SK-N-SH (cell line): Measurements from ENCODE around the gene MTFP1. TPM values are rescaled to one million over a fixed set of nuclear protein-coding genes. Genes with fewer than 3 reads are reported as not detected.
"Not testable (repeated sequence)": the region's sequence is repeated elsewhere in the genome, so short reads cannot be mapped to it uniquely, and the experiment has no call there.

Experiments
- CTCF ChIA-PET: fragments of 300-600, 350-600 bp; formaldehyde crosslinking; extraction: SDS; loops from one replicate; lab custom pipeline; 2021; lab: Yijun Ruan, JAX
- POLR2A ChIA-PET: fragments of 350-600 bp; sonication (Branson Sonifier 250); formaldehyde crosslinking; extraction: SDS; loops from one replicate; lab custom pipeline; 2020; ENCODE audit warnings: antibody characterized with exemption, inconsistent platforms; lab: Yijun Ruan, JAX
- DNase-seq: peaks from one replicate; pipeline ENCODE4 v3.0.0; 2012
- H2AFZ ChIP-seq: fragments of 200-600 bp; sonication (generic); 2 replicates; pipeline ENCODE4 v1.8.1; 2016; ENCODE audit warnings: antibody characterized with exemption, mild to moderate bottlenecking, low read depth
- H3F3A ChIP-seq: fragments of 200-600 bp; sonication (generic); replicated peaks from 2 replicates; pipeline ENCODE3; 2016; ENCODE audit warnings: antibody characterized with exemption, mild to moderate bottlenecking; ENCODE audit not compliant: insufficient read depth
- H3K27ac ChIP-seq, 2 experiments: fragments of 200-500 bp in 1 of 2; fragments of 200-600 bp in 1 of 2; sonication (Bioruptor generic) in 1 of 2; sonication (generic), shearing (Covaris generic) in 1 of 2; 2 replicates each; pipeline versions ENCODE4 v1.5.1 to v1.6.1; 2014 to 2016; ENCODE audit warnings: low read depth in 2 of 2, inconsistent platforms in 1 of 2, low read length in 1 of 2, mild to moderate bottlenecking in 1 of 2, mixed read lengths in 1 of 2
- H3K27me3 ChIP-seq: fragments of 200-600 bp; sonication (generic), shearing (Covaris generic); 2 replicates; pipeline ENCODE4 v1.6.1; 2016; ENCODE audit warnings: mixed run types; ENCODE audit not compliant: insufficient read depth
- H3K36me3 ChIP-seq, 2 experiments: fragments of 200-500 bp in 1 of 2; fragments of 200-600 bp in 1 of 2; sonication (Bioruptor generic) in 1 of 2; sonication (generic) in 1 of 2; replicated peaks in 1 of 2; 2 replicates each; pipeline versions ENCODE3 to v1.5.1; 2014 to 2016; ENCODE audit warnings: low read length in 1 of 2, mild to moderate bottlenecking in 1 of 2; ENCODE audit not compliant: insufficient read depth in 2 of 2, control insufficient read depth in 1 of 2
- H3K4me1 ChIP-seq, 2 experiments: fragments of 200-500 bp in 1 of 2; fragments of 200-600 bp in 1 of 2; sonication (Bioruptor generic) in 1 of 2; sonication (generic), shearing (Covaris generic) in 1 of 2; 2 replicates each; pipeline versions ENCODE4 v1.5.1 to v1.6.1; 2014 to 2016; ENCODE audit warnings: low read depth in 1 of 2, low read length in 1 of 2, mixed run types in 1 of 2; ENCODE audit not compliant: insufficient read depth in 2 of 2, control insufficient read depth in 1 of 2
- H3K4me2 ChIP-seq: fragments of 200-600 bp; sonication (generic), shearing (Covaris generic); 2 replicates; pipeline ENCODE4 v1.6.1; 2017; ENCODE audit warnings: mixed run types
- H3K4me3 ChIP-seq, 2 experiments: fragments of 200-500 bp in 1 of 2; fragments of 200-600 bp in 1 of 2; sonication (Bioruptor generic) in 1 of 2; sonication (generic), shearing (Covaris generic) in 1 of 2; 2 replicates each; pipeline versions ENCODE4 v1.5.1 to v1.8.1; 2014 to 2016; ENCODE audit warnings: low read depth in 2 of 2, inconsistent platforms in 1 of 2, low read length in 1 of 2, mild to moderate bottlenecking in 1 of 2, mixed read lengths in 1 of 2, moderate library complexity in 1 of 2
- H3K79me2 ChIP-seq: fragments of 200-600 bp; sonication (generic); 2 replicates; pipeline ENCODE4 v1.8.1; 2017; ENCODE audit warnings: mild to moderate bottlenecking; ENCODE audit not compliant: insufficient read depth
- H3K9ac ChIP-seq: fragments of 200-600 bp; sonication (generic); 2 replicates; pipeline ENCODE4 v1.6.1; 2017; ENCODE audit warnings: mixed run types
- H3K9me2 ChIP-seq: fragments of 200-600 bp; sonication (generic); 2 replicates; pipeline ENCODE4 v1.6.1; 2017; ENCODE audit warnings: mixed run types
- H3K9me3 ChIP-seq: fragments of 200-600 bp; sonication (generic); 2 replicates; pipeline ENCODE4 v1.6.1; 2017; ENCODE audit warnings: mixed run types, mild to moderate bottlenecking, moderate library complexity
- H4K20me1 ChIP-seq: fragments of 200-600 bp; sonication (generic); 2 replicates; pipeline ENCODE4 v1.6.1; 2017; ENCODE audit warnings: mild to moderate bottlenecking, mixed run types; ENCODE audit not compliant: insufficient read depth
- FOSL2 ChIP-seq: IDR thresholded peaks from 2 replicates; pipeline ENCODE4 v1.4.0; 2012; ENCODE audit warnings: low read depth, mild to moderate bottlenecking, moderate library complexity, borderline replicate concordance
- FOXJ3 ChIP-seq: sonication (generic); formaldehyde crosslinking; IDR thresholded peaks from 2 replicates; pipeline ENCODE4 v1.5.1; 2020; ENCODE audit warnings: mild to moderate bottlenecking, missing genetic modification reagents
- MEF2A ChIP-seq: IDR thresholded peaks from 2 replicates; pipeline ENCODE4 v1.4.0; 2012; ENCODE audit warnings: low read depth, borderline replicate concordance
- MXI1 ChIP-seq: IDR thresholded peaks from 2 replicates; pipeline ENCODE4 v1.6.1; 2012; ENCODE audit warnings: mild to moderate bottlenecking, low read depth, low read length, improper control_type of control experiment
- RCOR1 ChIP-seq: fragments of 150-350 bp; IDR thresholded peaks from 2 replicates; pipeline ENCODE4 v1.6.1; 2017; ENCODE audit warnings: antibody characterized with exemption, low read length
- RFX5 ChIP-seq: IDR thresholded peaks from 2 replicates; pipeline ENCODE4 v1.6.1; 2012; ENCODE audit warnings: mild to moderate bottlenecking, improper control_type of control experiment, low read length
- SIN3A ChIP-seq: IDR thresholded peaks from 2 replicates; pipeline ENCODE4 v1.6.1; 2012; ENCODE audit warnings: low read depth, mild to moderate bottlenecking, low read length, moderate library complexity, borderline replicate concordance
- SMC3 ChIP-seq: IDR thresholded peaks from 2 replicates; pipeline ENCODE4 v1.6.1; 2012; ENCODE audit warnings: low read depth, low read length, improper control_type of control experiment
- TAF1 ChIP-seq: IDR thresholded peaks from 2 replicates; pipeline ENCODE4 v1.6.1; 2012; ENCODE audit warnings: low read depth, mild to moderate bottlenecking, low read length, moderate library complexity, borderline replicate concordance
- YY1 ChIP-seq: IDR thresholded peaks from 2 replicates; pipeline ENCODE4 v1.4.0; 2012; ENCODE audit warnings: low read depth, mild to moderate bottlenecking
- WGBS: methylation state at CpG from one replicate; pipeline ENCODE4 v1.1.6; 2017; ENCODE audit warnings: low lambda C conversion rate; 5-methylcytosine and 5-hydroxymethylcytosine counted together
- polyA plus RNA-seq, 3 experiments: library from polyadenylated mRNA; depleted of rRNA; stranded (reverse); fragments of >200 nt; gene quantifications; 2 replicates each; pipeline ENCODE4 v1.2.3, GENCODE V29; 2012
- TF ChIP-seq, protein P1 (sequence below): IDR thresholded peaks from 2 replicates; pipeline ENCODE4 v1.6.1; 2012; ENCODE audit warnings: mild to moderate bottlenecking, low read depth, low read length, moderate library complexity
- TF ChIP-seq, protein P2 (sequence below): IDR thresholded peaks from 2 replicates; pipeline ENCODE4 v1.4.0; 2012; ENCODE audit warnings: low read depth, borderline replicate concordance
- TF ChIP-seq, protein P3 (sequence below): fragments of 200-600 bp; sonication (generic); IDR thresholded peaks from 2 replicates; pipeline ENCODE4 v1.6.1; 2017; ENCODE audit warnings: antibody characterized with exemption, mild to moderate bottlenecking, moderate library complexity

The MTFP1 gene
- polyA plus RNA-seq, 1 of the 3 experiments (the other 2 are of a cell fraction): 18.9 TPM

DNA sequence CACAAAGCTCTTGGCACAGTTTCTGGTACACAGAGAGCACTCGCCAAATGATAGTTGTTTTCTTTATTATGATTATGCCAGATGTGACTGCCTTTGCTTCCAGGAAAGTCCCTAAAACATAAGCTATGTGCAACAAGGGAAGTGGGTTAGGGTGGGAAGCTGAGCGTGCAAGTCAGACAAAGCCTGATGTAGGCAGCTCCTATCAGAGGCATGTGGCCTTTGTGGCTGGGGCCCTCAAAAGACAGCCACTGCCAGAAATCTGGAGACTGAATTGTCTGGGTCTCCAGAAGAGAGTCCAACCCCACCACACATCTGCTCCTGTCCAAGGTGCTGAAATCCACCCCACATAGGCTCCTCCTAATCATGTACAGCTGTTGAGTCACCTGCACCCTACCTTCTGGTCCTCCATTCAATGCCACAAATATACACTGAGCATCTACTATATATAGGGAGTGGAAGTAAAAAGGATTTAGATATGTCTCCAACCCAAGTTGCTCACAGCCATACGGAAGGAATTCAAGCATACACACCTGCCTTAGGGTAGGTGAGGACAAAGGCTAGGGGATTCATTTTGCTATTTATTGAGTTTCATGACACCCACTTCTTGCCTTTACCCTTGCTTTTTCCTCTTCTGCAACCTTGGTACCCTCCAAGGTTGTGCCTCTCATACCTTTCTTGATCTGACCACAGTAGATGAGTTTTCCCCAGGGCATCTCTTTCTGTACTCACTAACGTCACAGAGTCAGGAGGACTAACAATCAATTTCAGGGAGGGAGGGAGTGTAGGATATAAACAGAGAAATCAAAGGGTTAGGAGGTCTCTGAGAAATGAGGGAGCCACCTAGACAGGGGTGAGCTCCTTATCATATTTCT is 33.8 kb downstream of the MTFP1 start:
- Histone ChIP-seq H3K9me2 (no peaks in the 10 kb centered on the region), H3K4me1 (no peaks in the 10 kb centered on the region), H3F3A (no peaks in the 10 kb centered on the region), H3K79me2 (no peaks in the 10 kb centered on the region), H3K27me3 (no peaks in the 10 kb centered on the region), H2AFZ (no peak overlapping the region), H3K27ac (no peak overlapping the region), H4K20me1 (no peaks in the 10 kb centered on the region), H3K4me2 (no peak overlapping the region), H3K36me3 (no peaks in the 10 kb centered on the region), H3K9me3 (no peaks in the 10 kb centered on the region), H3K9ac (no peak overlapping the region), H3K4me3 (no peak overlapping the region)
- TF ChIP-seq MEF2A (no peak), SIN3A (no peak), MXI1 (no peak), FOSL2 (no peak)
- TF ChIP-seq, protein P1, sequence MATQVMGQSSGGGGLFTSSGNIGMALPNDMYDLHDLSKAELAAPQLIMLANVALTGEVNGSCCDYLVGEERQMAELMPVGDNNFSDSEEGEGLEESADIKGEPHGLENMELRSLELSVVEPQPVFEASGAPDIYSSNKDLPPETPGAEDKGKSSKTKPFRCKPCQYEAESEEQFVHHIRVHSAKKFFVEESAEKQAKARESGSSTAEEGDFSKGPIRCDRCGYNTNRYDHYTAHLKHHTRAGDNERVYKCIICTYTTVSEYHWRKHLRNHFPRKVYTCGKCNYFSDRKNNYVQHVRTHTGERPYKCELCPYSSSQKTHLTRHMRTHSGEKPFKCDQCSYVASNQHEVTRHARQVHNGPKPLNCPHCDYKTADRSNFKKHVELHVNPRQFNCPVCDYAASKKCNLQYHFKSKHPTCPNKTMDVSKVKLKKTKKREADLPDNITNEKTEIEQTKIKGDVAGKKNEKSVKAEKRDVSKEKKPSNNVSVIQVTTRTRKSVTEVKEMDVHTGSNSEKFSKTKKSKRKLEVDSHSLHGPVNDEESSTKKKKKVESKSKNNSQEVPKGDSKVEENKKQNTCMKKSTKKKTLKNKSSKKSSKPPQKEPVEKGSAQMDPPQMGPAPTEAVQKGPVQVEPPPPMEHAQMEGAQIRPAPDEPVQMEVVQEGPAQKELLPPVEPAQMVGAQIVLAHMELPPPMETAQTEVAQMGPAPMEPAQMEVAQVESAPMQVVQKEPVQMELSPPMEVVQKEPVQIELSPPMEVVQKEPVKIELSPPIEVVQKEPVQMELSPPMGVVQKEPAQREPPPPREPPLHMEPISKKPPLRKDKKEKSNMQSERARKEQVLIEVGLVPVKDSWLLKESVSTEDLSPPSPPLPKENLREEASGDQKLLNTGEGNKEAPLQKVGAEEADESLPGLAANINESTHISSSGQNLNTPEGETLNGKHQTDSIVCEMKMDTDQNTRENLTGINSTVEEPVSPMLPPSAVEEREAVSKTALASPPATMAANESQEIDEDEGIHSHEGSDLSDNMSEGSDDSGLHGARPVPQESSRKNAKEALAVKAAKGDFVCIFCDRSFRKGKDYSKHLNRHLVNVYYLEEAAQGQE: peak; percentile 95
- 65% methylated on average over 3 of the region's 4 CpGs for WGBS
- ChIA-PET POLR2A (no interaction called here), CTCF (interaction anchor here (1.5 to 1.7 kb wide), 2 partner anchors 14 to 25 kb away, joined by 6 to 10 read pairs; no protein-coding TSS in a partner anchor)
- DNase-seq: no peak

- no peaks in the 10 kb centered on the region for H4K20me1 ChIP-seq
- H3F3A ChIP-seq: no peaks in the 10 kb centered on the region
- no peak overlapping the region for H3K4me2 ChIP-seq
- H2AFZ ChIP-seq: no peak overlapping the region
- no peaks in the 10 kb centered on the region for H3K27me3 ChIP-seq
- ChIA-PET POLR2A (no interaction called here), CTCF (interaction anchor here (1.7 kb wide), 1 partner anchor 24 kb away, joined by 10 read pairs; no protein-coding TSS in a partner anchor)
- H3K9ac ChIP-seq: no peak overlapping the region
- H3K9me2 ChIP-seq: no peaks in the 10 kb centered on the region
- no peak for DNase-seq
- H3K79me2 ChIP-seq: no peaks in the 10 kb centered on the region
- WGBS: no CpG with 5 or more reads among the region's 4 CpGs
- no peaks in the 10 kb centered on the region for H3K9me3 ChIP-seq
- no peaks in the 10 kb centered on the region for H3K36me3 ChIP-seq
- H3K4me3 ChIP-seq: no peak overlapping the region
- no peak overlapping the region for H3K27ac ChIP-seq
- TF ChIP-seq, protein P2, sequence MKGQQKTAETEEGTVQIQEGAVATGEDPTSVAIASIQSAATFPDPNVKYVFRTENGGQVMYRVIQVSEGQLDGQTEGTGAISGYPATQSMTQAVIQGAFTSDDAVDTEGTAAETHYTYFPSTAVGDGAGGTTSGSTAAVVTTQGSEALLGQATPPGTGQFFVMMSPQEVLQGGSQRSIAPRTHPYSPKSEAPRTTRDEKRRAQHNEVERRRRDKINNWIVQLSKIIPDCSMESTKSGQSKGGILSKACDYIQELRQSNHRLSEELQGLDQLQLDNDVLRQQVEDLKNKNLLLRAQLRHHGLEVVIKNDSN: no peak
- TF ChIP-seq RFX5 (no peak), MEF2A (no peak), RCOR1 (no peak), FOSL2 (no peak), FOXJ3 (CRISPR knock-in tag) (no peak), SMC3 (no peak), YY1 (no peak), TAF1 (no peak)
- TF ChIP-seq, protein P3, sequence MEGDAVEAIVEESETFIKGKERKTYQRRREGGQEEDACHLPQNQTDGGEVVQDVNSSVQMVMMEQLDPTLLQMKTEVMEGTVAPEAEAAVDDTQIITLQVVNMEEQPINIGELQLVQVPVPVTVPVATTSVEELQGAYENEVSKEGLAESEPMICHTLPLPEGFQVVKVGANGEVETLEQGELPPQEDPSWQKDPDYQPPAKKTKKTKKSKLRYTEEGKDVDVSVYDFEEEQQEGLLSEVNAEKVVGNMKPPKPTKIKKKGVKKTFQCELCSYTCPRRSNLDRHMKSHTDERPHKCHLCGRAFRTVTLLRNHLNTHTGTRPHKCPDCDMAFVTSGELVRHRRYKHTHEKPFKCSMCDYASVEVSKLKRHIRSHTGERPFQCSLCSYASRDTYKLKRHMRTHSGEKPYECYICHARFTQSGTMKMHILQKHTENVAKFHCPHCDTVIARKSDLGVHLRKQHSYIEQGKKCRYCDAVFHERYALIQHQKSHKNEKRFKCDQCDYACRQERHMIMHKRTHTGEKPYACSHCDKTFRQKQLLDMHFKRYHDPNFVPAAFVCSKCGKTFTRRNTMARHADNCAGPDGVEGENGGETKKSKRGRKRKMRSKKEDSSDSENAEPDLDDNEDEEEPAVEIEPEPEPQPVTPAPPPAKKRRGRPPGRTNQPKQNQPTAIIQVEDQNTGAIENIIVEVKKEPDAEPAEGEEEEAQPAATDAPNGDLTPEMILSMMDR: no peak
- H3K4me1 ChIP-seq: no peaks in the 10 kb centered on the region
Measured at GRCh38 chr22:30460147-30460546, 34.6 kb downstream of the MTFP1 start.

GRCh38 chr22:30460555-30460954 is 35.0 kb downstream of the MTFP1 start:
- H3F3A ChIP-seq, H3K4me2 ChIP-seq, H3K4me3 ChIP-seq, H3K9ac ChIP-seq, H4K20me1 ChIP-seq, H3K9me2 ChIP-seq, H2AFZ ChIP-seq, H3K36me3 ChIP-seq, H3K27ac ChIP-seq, POLR2A ChIA-PET, H3K4me1 ChIP-seq, H3K79me2 ChIP-seq, DNase-seq, H3K27me3 ChIP-seq, H3K9me3 ChIP-seq: not testable (repeated sequence)
- CTCF ChIA-PET: interaction anchor here (1.7 kb wide), 1 partner anchor 24 kb away, joined by 10 read pairs; no protein-coding TSS in a partner anchor
- WGBS: 43% methylated on average over 6 of the region's 6 CpGs
